IMR-90 (cell line): ENCODE measurements around the gene S100A4. TPM values are rescaled to one million over a fixed set of nuclear protein-coding genes. Genes with fewer than 3 reads are reported as not detected.

Experiments
- ATAC-seq: fragments of 200-7000 bp; cut with Tn5 transposase; 2 replicates; pipeline ENCODE4 v1.9.1; 2020; ENCODE audit warnings: low read depth, mild to moderate bottlenecking, moderate library complexity
- BruUV-seq: library from RNA; stranded (reverse); fragments of 400-500 nt; replicated peaks from 2 replicates; lab custom pipeline; 2021; lab: Mats Ljungman, UMichigan
- CTCF ChIA-PET: fragments of 300-600 bp; formaldehyde crosslinking; extraction: SDS; loops from one replicate; lab custom pipeline; 2021; ENCODE audit warnings: antibody characterized with exemption; lab: Yijun Ruan, JAX
- POLR2A ChIA-PET: fragments of 300-600 bp; sonication (Branson Sonifier 250); formaldehyde crosslinking; loops from one replicate; lab custom pipeline; 2022; ENCODE audit warnings: antibody characterized with exemption; ENCODE audit not compliant: unreplicated experiment; lab: Charles Lee
- DNase-seq: peaks from one replicate; pipeline ENCODE4 v3.0.0; 2013
- H2AFZ ChIP-seq: replicated peaks from 2 replicates; pipeline ENCODE3; 2013; ENCODE audit warnings: low read length, mild to moderate bottlenecking; ENCODE audit not compliant: poor library complexity
- H2AK5ac ChIP-seq: 2 replicates; pipeline ENCODE4 v1.6.1; 2013; ENCODE audit warnings: low read depth, low read length, inconsistent platforms
- H2AK9ac ChIP-seq: replicated peaks from 2 replicates; pipeline ENCODE3; 2013; ENCODE audit warnings: mild to moderate bottlenecking, low read depth, low read length, moderate library complexity; ENCODE audit not compliant: poor library complexity
- H2BK120ac ChIP-seq: 2 replicates; pipeline ENCODE4 v1.6.1; 2013; ENCODE audit warnings: low read depth, low read length, inconsistent platforms
- H2BK15ac ChIP-seq: 3 replicates; pipeline ENCODE4 v1.6.1; 2013; ENCODE audit warnings: low read depth, low read length, inconsistent platforms
- H2BK20ac ChIP-seq: 2 replicates; pipeline ENCODE4 v1.6.1; 2013; ENCODE audit warnings: low read depth, mild to moderate bottlenecking, inconsistent platforms, low read length, moderate library complexity
- H2BK5ac ChIP-seq: 2 replicates; pipeline ENCODE4 v1.6.1; 2013; ENCODE audit warnings: mild to moderate bottlenecking, low read depth, low read length, inconsistent platforms; ENCODE audit not compliant: poor library complexity, severe bottlenecking
- H3K14ac ChIP-seq: replicated peaks from 2 replicates; pipeline ENCODE4 v1.6.1; 2013; ENCODE audit warnings: low read depth, low read length, inconsistent platforms
- H3K18ac ChIP-seq: 2 replicates; pipeline ENCODE4 v1.6.1; 2013; ENCODE audit warnings: low read depth, low read length, control low read depth
- H3K23ac ChIP-seq: 2 replicates; pipeline ENCODE4 v1.6.1; 2013; ENCODE audit warnings: low read depth, low read length, inconsistent platforms
- H3K27ac ChIP-seq: 2 replicates; pipeline ENCODE4 v1.5.1; 2013; ENCODE audit warnings: mild to moderate bottlenecking, control low read depth, low read length; ENCODE audit not compliant: insufficient read depth
- H3K27me3 ChIP-seq: 2 replicates; pipeline ENCODE4 v1.6.1; 2013; ENCODE audit warnings: low read length; ENCODE audit not compliant: control insufficient read depth, insufficient read depth
- H3K36me3 ChIP-seq: 2 replicates; pipeline ENCODE4 v1.6.1; 2013; ENCODE audit warnings: low read length, mixed read lengths; ENCODE audit not compliant: control insufficient read depth, insufficient read depth
- H3K4ac ChIP-seq: 2 replicates; pipeline ENCODE4 v1.6.1; 2013; ENCODE audit warnings: low read depth, low read length, inconsistent platforms
- H3K4me1 ChIP-seq: 2 replicates; pipeline ENCODE4 v1.6.1; 2013; ENCODE audit warnings: low read length, mixed read lengths; ENCODE audit not compliant: control insufficient read depth, insufficient read depth
- H3K4me2 ChIP-seq: 2 replicates; pipeline ENCODE4 v1.6.1; 2013; ENCODE audit warnings: low read depth, mild to moderate bottlenecking, control low read depth, low read length, moderate library complexity
- H3K4me3 ChIP-seq: 2 replicates; pipeline ENCODE4 v1.5.1; 2013; ENCODE audit warnings: low read depth, mild to moderate bottlenecking, control low read depth, low read length, moderate library complexity; ENCODE audit not compliant: insufficient read depth
- H3K56ac ChIP-seq: 2 replicates; pipeline ENCODE4 v1.6.1; 2013; ENCODE audit warnings: low read length, inconsistent platforms; ENCODE audit not compliant: insufficient read depth; ENCODE audit errors: extremely low read depth
- H3K79me1 ChIP-seq, 2 experiments: 2 replicates each; pipeline ENCODE4 v1.6.1; 2013; ENCODE audit warnings: low read length in 2 of 2, inconsistent platforms in 1 of 2, low read depth in 1 of 2
- H3K9ac ChIP-seq: 2 replicates; pipeline ENCODE4 v1.6.1; 2013; ENCODE audit warnings: low read depth, low read length, control low read depth
- H3K9me1 ChIP-seq: 2 replicates; pipeline ENCODE4 v1.6.1; 2013; ENCODE audit warnings: low read length, inconsistent platforms; ENCODE audit not compliant: insufficient read depth
- H3K9me3 ChIP-seq: 2 replicates; pipeline ENCODE4 v1.6.1; 2013; ENCODE audit warnings: low read length; ENCODE audit not compliant: control insufficient read depth, insufficient read depth
- H4K20me1 ChIP-seq: 2 replicates; pipeline ENCODE4 v1.6.1; 2013; ENCODE audit warnings: low read length, inconsistent platforms; ENCODE audit not compliant: insufficient read depth
- H4K5ac ChIP-seq: 2 replicates; pipeline ENCODE4 v1.6.1; 2013; ENCODE audit warnings: mild to moderate bottlenecking, low read depth, low read length, control low read depth
- H4K8ac ChIP-seq, 2 experiments: 2 replicates each; pipeline ENCODE4 v1.6.1; 2013; ENCODE audit warnings: low read depth in 2 of 2, low read length in 2 of 2, control low read depth in 1 of 2, inconsistent platforms in 1 of 2
- H4K91ac ChIP-seq: 2 replicates; pipeline ENCODE4 v1.6.1; 2013; ENCODE audit warnings: low read depth, low read length, inconsistent platforms; ENCODE audit not compliant: insufficient read depth
- BHLHE40 ChIP-seq: fragments of 150-350 bp; IDR thresholded peaks from 2 replicates; pipeline ENCODE4 v1.6.1; 2016; ENCODE audit warnings: mild to moderate bottlenecking, low read depth, low read length
- CHD1 ChIP-seq: IDR thresholded peaks from 2 replicates; pipeline ENCODE4 v1.6.1; 2012; ENCODE audit warnings: low read depth, low read length, improper control_type of control experiment
- CTCF ChIP-seq: conservative IDR thresholded peaks from 2 replicates; pipeline ENCODE4 v1.5.1; 2012; ENCODE audit warnings: mild to moderate bottlenecking, low read depth, low read length, improper control_type of control experiment
- ELK1 ChIP-seq: fragments of 150-350 bp; IDR thresholded peaks from 2 replicates; pipeline ENCODE4 v1.6.1; 2016; ENCODE audit warnings: low read depth, mild to moderate bottlenecking, low read length, moderate library complexity, borderline replicate concordance
- POLR2A ChIP-seq: IDR thresholded peaks from 2 replicates; pipeline ENCODE4 v1.6.1; 2012; ENCODE audit warnings: mild to moderate bottlenecking, low read depth, low read length
- SMC3 ChIP-seq: fragments of 150-350 bp; IDR thresholded peaks from 2 replicates; pipeline ENCODE4 v1.6.1; 2016; ENCODE audit warnings: low read depth, mild to moderate bottlenecking, antibody characterized with exemption, low read length, moderate library complexity
- WGBS, 2 experiments: methylation state at CpG; one replicate each; pipeline versions ENCODE4 v1.1.5 to v1.1.7; 2013; ENCODE audit warnings: missing lambda C conversion rate in 2 of 2; ENCODE audit not compliant: insufficient read length in 1 of 2; ENCODE audit errors: extremely low coverage in 2 of 2; 5-methylcytosine and 5-hydroxymethylcytosine counted together
- dilution Hi-C: fragments of 300-500 bp; cut with HindIII; formaldehyde crosslinking; loops from one replicate; pipeline ENCODE4 v1.14.3; 2018; ENCODE audit warnings: low sequenced_read_pairs; ENCODE audit not compliant: unreplicated experiment
- in situ Hi-C: fragments of 300-500 bp; cut with MboI; formaldehyde crosslinking; loops from 3 replicates; pipeline ENCODE4 v1.14.3; 2019; ENCODE audit warnings: low sequenced_read_pairs, inconsistent platforms, mixed read lengths
- intact Hi-C: fragments of 100-400 bp; cut with micrococcal nuclease; formaldehyde crosslinking; loops from 2 replicates; pipeline ENCODE4 v1.10.0; 2022
- polyA plus RNA-seq, 3 experiments: library from polyadenylated mRNA; depleted of rRNA; stranded (reverse); fragments of >200 nt; gene quantifications; 2 replicates each; pipeline ENCODE4 v1.2.3, GENCODE V29; 2012; ENCODE audit warnings: low replicate concordance in 1 of 3
- total RNA-seq: library from RNA; depleted of rRNA; stranded (reverse); fragments of >200 nt; gene quantifications from 2 replicates; pipeline ENCODE4 v1.2.3, GENCODE V29; 2012

S100A4 gene
- total and polyA plus RNA-seq, 2 of the 4 experiments (the other 2 are of a cell fraction), result 5.6 to 16.6 TPM

GRCh38 chr1:153539395-153540093, 6.1 kb downstream of the S100A4 start:
- Histone ChIP-seq H2AFZ (peak overlapping the region; percentile 26), H2BK15ac (peak overlapping the region; percentile 69; the same call in 2 of the 3 replicates), H3K9me3 (no peaks in the 10 kb centered on the region), H3K4me3 (no peak overlapping the region), H3K56ac (no peak overlapping the region), H2BK120ac (peak overlapping the region; percentile 77), H3K9me1 (peaks cover 45% of the 10 kb centered on the region), H3K9ac (no peak overlapping the region), H4K91ac (peak overlapping the region; percentile 77), H3K27ac (no peak overlapping the region), H2BK20ac (peak overlapping the region; percentile 85), H3K23ac (peak overlapping the region; percentile 66; the same call in 1 of the 2 replicates), H4K5ac (0 out of 2 replicates have a peak overlapping the region, but pooled peaks have one; percentile 19), H3K36me3 (peaks cover 5% of the 10 kb centered on the region), H3K4ac (peak overlapping the region; percentile 83), H2AK5ac (peak overlapping the region; percentile 67), H3K4me1 (peaks cover 25% of the 10 kb centered on the region), H3K4me2 (no peak overlapping the region), H2BK5ac (peak overlapping the region; percentile 27), H3K18ac (no peak overlapping the region), H3K79me1 (peaks cover 5 to 40% of the 10 kb centered on the region in 2 experiments; a peak in 3 of 4 replicates), H2AK9ac (peak overlapping the region; percentile 97), H4K8ac (peak overlapping the region; percentile 8 to 89; a peak in 3 of 4 replicates), H3K14ac (peak overlapping the region; percentile 73), H4K20me1 (peaks cover 10% of the 10 kb centered on the region), H3K27me3 (no peaks in the 10 kb centered on the region)
- in situ Hi-C loops (loop anchor here (25.0 kb wide), 1 partner anchor 423 kb away; the partner anchor contains the start of genes CREB3L4, CRTC2 and SLC39A1), dilution Hi-C loops (no loop called here), intact Hi-C loops (no loop called here)
- BruUV-seq, result no TSS peak
- WGBS, 2 experiments, result 100% methylated on average over 1 of the region's 4 CpGs; no CpG with 5 or more reads in 1 of the 2 experiments
- TF ChIP-seq POLR2A, result no peak
- TF ChIP-seq CTCF, result no peak
- no peak for TF ChIP-seq SMC3
- TF ChIP-seq BHLHE40, result no peak
- TF ChIP-seq CHD1, result no peak
- no peak for TF ChIP-seq ELK1
- ATAC-seq, result no peak
- CTCF ChIA-PET, result no interaction called here
- POLR2A ChIA-PET, result interaction anchor here (1.4 kb wide), 1 partner anchor 27 kb away, joined by 5 read pairs; no protein-coding TSS in a partner anchor
- no peak for DNase-seq
